Right atrium auricular region (tissue), 2 donors: Measurements from ENCODE around the gene SEC63. TPM values are rescaled to one million over a fixed set of nuclear protein-coding genes. Genes with fewer than 3 reads are reported as not detected.
A peak's percentile ranks its signal among the peaks of the same experiment; 100 is the strongest.
"Not testable (repeated sequence)": the region's sequence is repeated elsewhere in the genome, so short reads cannot be mapped to it uniquely, and the experiment has no call there.

Experiments
- DNase-seq: peaks from one replicate; pipeline ENCODE4 v3.0.0-alpha.2; 2019; ENCODE audit warnings: low spot score
- H3K27ac ChIP-seq, 2 donors: fragments of 200-600 bp; sonication (generic); 1 replicate in 1 of 2; 2 replicates in 1 of 2; pipeline ENCODE4 v1.5.1; 2016 to 2019
- H3K27me3 ChIP-seq, 2 donors: fragments of 200-600 bp; sonication (generic); one replicate each; pipeline versions ENCODE4 v1.5.1 to v1.6.0; 2017 to 2019
- H3K36me3 ChIP-seq: fragments of 200-600 bp; sonication (generic); one replicate; pipeline ENCODE4 v1.5.1; 2016
- H3K4me1 ChIP-seq, 2 donors: fragments of 200-600 bp; sonication (generic); one replicate each; pipeline versions ENCODE4 v1.5.1 to v1.6.0; 2017 to 2019
- H3K4me3 ChIP-seq, 2 donors: fragments of 200-600 bp; sonication (generic); 1 replicate in 1 of 2; 2 replicates in 1 of 2; pipeline ENCODE4 v1.5.1; 2017 to 2019; ENCODE audit warnings: mild to moderate bottlenecking in 1 of 2, moderate library complexity in 1 of 2
- H3K9me3 ChIP-seq, 2 donors: fragments of 200-600 bp; sonication (generic); one replicate each; pipeline ENCODE4 v1.5.1; 2019
- total RNA-seq, 2 donors: library from RNA; depleted of rRNA; stranded (reverse); fragments of >200 nt; gene quantifications; one replicate each; pipeline ENCODE4 v1.1.0, GENCODE V29; 2016
- TF ChIP-seq, protein P1 (sequence below), 2 donors: fragments of 200-600 bp; sonication (generic); IDR thresholded peaks; one replicate each; pipeline ENCODE4 v1.5.1; 2019; ENCODE audit warnings: antibody characterized with exemption in 2 of 2

SEC63 gene
- total RNA-seq, 2 donors from 2014 or later: 14.5 to 18.9 TPM

DNA sequence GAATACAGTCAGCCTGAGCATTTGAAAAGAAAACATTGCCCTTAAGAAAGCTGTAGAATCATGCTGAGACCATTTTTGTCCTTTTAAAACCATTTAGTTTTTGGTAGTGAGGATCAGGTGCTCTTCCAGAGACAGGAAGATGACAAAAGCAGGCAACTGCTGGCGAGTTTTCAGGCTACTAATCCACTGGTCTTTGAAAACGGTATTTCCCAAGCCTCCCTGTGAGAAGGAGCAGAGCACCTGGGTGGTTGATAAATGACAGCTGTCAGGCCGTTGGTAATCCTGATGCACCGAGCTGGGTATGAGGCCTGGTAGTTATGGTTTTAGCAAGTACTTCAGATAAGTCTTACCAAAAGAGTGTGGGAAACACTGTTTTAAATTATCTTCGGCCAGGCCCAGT, 10.1 kb upstream of the SEC63 start:
- Histone ChIP-seq H3K27me3 (no peaks in the 10 kb centered on the region), H3K4me3 (no peak overlapping the region), H3K9me3 (no peaks in the 10 kb centered on the region), H3K4me1 (no peaks in the 10 kb centered on the region), H3K36me3 (no peaks in the 10 kb centered on the region), H3K27ac (no peak overlapping the region)
- no peak for DNase-seq
- TF ChIP-seq, protein P1, sequence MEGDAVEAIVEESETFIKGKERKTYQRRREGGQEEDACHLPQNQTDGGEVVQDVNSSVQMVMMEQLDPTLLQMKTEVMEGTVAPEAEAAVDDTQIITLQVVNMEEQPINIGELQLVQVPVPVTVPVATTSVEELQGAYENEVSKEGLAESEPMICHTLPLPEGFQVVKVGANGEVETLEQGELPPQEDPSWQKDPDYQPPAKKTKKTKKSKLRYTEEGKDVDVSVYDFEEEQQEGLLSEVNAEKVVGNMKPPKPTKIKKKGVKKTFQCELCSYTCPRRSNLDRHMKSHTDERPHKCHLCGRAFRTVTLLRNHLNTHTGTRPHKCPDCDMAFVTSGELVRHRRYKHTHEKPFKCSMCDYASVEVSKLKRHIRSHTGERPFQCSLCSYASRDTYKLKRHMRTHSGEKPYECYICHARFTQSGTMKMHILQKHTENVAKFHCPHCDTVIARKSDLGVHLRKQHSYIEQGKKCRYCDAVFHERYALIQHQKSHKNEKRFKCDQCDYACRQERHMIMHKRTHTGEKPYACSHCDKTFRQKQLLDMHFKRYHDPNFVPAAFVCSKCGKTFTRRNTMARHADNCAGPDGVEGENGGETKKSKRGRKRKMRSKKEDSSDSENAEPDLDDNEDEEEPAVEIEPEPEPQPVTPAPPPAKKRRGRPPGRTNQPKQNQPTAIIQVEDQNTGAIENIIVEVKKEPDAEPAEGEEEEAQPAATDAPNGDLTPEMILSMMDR (IDR thresholded peaks at IDR 0.05): no peak

DNA sequence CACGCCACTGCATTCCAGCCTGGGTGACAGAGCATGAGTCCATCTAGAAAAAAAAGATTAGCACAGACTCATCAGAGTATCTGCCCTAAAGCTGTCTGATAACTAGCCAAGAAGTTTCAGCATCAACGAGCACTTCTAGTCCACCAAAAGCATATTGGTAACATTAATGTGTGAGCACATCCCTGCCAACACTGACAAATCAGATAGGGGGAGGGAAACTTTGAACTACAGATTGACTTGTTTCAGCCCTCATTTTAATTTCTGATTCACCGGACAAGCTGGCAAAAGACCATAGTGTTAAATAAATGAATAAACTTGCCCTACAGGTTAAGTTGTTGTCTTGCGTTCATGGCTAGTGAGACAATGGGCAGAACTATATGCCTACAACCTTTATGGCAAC, 7.7 kb upstream of the SEC63 start:
- Histone ChIP-seq H3K36me3 (no peaks in the 10 kb centered on the region), H3K9me3 (no peaks in the 10 kb centered on the region)
- no peak for DNase-seq

DNA sequence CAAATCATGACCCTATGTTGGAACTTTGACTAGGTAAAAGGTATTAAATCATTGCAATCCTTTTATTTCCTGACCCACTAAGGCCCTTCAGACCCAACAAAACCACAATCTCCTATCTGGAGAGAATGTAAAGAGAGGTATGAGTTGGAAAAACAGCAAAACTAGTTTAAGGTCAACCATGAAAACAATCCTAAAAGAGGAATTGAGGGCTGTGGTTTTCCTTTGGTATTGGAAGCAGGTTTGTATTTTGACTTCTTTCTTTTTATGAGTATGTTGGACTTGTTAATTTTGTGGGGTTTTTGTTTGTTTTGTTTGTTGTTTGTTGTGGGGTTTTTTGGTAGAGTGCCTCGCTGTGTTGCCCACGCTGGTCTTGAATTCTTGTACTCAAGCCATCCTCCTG, 4.7 kb upstream of the SEC63 start:
- TF ChIP-seq, protein P1 (IDR thresholded peaks at IDR 0.05): no peak
- Histone ChIP-seq H3K9me3 (no peaks in the 10 kb centered on the region), H3K4me3 (no peak overlapping the region), H3K27ac (no peak overlapping the region), H3K36me3 (no peaks in the 10 kb centered on the region), H3K27me3 (no peaks in the 10 kb centered on the region), H3K4me1 (no peaks in the 10 kb centered on the region)
- DNase-seq: no peak

More for the DNA sequence above, 7.7 kb upstream of the SEC63 start:
- no peak overlapping the region for H3K4me3 ChIP-seq
- H3K27ac ChIP-seq: no peak overlapping the region
- no peaks in the 10 kb centered on the region for H3K27me3 ChIP-seq
- no peaks in the 10 kb centered on the region for H3K4me1 ChIP-seq
- TF ChIP-seq, protein P1 (IDR thresholded peaks at IDR 0.05): no peak

DNA sequence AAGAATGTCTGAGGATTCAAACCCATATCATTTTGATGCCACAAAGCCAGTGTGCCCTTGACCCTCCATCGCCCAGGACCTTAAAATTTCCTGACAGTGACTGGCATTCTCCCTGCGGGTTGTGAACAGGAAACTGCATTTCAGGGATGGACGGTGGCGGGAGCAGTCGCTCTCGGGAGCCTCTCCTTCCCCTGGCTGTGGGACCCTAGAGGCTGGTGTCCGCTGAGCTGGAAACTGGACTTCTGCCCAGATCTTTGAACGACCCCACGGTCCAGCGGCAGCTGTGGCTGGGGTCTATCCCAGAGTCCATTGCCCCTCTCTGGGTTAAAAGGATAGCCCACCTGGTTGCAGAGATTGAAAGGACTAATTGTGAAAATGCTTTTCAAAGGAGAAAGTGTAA, 1.4 kb upstream of the SEC63 start:
- Histone ChIP-seq H3K9me3 (no peaks in the 10 kb centered on the region), H3K27me3 (no peaks in the 10 kb centered on the region), H3K4me3 (no peak overlapping the region), H3K4me1 (peaks cover 0 to 24% of the 10 kb centered on the region in 2 donors), H3K27ac (no peak overlapping the region), H3K36me3 (no peaks in the 10 kb centered on the region)
- TF ChIP-seq, protein P1 (IDR thresholded peaks at IDR 0.05): no peak
- no peak for DNase-seq

DNA sequence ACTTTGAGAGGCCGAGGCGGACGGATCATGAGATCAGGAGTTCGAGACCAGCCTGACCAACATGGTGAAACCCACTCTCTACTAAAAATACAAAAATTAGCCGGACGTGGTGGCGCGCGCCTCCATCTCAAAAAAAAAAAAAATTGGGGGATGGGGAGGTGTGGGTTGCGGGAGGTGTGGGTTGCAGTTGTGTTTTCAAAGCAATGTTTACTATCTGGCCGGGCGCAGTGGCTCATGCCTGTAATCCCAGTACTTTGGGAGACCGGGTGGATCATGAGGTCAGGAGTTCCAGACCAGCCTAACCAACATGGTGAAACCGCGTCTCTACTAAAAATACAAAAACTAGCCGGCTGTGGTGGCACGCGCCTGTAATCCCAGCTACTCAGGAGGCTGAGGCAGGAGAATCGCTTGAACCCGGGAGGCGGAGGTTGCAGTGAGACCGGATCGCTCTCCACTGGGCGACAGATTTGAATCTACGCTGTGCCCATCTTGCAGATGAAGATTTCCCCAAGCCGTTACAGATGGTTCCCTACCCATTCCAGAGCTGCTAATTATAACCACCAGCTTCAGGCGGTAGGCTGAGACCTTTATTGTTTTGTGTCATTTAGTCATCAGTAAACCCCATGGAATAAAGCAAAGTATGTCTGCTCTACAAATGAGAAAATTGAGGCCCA, 818 bp upstream of the SEC63 start:
- not testable (repeated sequence) for H3K27me3 ChIP-seq, H3K36me3 ChIP-seq, DNase-seq, H3K9me3 ChIP-seq
- H3K27ac ChIP-seq: peak overlapping the region; percentile 69 to 91
- peaks cover 0 to 25% of the 10 kb centered on the region in 2 donors for H3K4me1 ChIP-seq
- H3K4me3 ChIP-seq: peak overlapping the region; percentile 45 to 93

DNA sequence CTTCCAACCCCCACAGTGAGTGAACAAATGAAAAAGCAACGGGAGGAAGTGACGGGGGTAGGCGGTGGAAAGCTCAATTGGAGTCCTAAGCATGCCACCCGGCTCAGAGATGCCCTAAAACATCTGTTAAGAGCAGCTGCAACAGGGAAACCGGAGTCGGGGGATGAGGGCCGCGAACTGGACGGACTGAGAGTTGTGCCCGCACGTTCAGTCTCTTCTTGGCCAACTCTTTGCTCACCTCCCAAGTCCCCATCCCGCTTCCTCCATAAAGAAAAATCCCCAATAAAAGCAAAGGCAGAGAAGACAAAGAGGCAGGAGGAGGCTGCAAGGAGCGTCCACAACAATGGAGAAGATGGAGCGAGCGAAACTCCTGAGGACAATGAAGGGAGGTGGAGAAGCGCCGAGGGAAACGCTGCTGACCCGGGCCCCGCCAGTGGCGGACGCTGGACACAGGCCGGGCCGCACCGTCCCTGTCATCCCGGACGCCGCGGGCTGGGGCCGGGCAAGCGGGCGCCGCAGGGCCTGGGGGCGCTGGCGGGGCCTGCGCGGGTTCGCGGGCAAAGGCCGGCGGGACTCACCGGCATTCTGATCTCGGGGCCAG, 600 bp downstream of the SEC63 start:
- Histone ChIP-seq H3K36me3 (no peaks in the 10 kb centered on the region), H3K27ac (peak overlapping the region; percentile 91), H3K4me3 (peak overlapping the region; percentile 87 to 93), H3K4me1 (peaks cover 0 to 34% of the 10 kb centered on the region in 2 donors), H3K27me3 (no peaks in the 10 kb centered on the region), H3K9me3 (no peaks in the 10 kb centered on the region)
- DNase-seq: peak; percentile 63
- TF ChIP-seq, protein P1 (IDR thresholded peaks at IDR 0.05): no peak
